ENCODE results near the gene NEIL1.
A peak's percentile ranks its signal among the peaks of the same experiment; 100 is the strongest.
"Not testable (repeated sequence)": the region's sequence is repeated elsewhere in the genome, so short reads cannot be mapped to it uniquely, and the experiment has no call there.

Gene NEIL1

DNA sequence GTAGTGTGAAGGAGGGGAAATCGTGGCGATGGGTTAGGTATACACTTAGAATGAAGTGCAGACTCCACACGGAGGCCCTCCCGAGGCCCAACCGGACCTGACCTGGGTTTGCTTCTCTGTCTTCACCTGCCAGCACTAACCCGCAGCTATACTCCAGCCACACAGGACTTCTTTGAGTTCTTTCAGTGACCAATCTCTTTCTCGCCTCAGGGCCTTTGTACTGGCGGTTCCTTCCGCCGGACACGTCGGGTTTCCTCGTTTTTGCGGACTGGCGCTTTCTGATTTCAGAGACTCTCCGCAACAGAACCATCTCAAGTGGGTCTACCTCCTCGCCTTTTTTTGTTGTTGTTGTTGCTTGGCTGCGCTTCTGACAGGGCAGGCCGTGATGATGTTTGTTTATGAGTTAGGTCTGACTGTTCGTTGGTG, at the start of gene NEIL1:
TSS of gene NEIL1 (plus strand) at position 244 of the 426 bp plus-strand sequence. CDS start 1,867 bp downstream, outside the sequence.
- peaks cover 8% of the 10 kb centered on the region for H3K4me1 ChIP-seq (ENCODE audit: insufficient read depth, low read length)

DNA sequence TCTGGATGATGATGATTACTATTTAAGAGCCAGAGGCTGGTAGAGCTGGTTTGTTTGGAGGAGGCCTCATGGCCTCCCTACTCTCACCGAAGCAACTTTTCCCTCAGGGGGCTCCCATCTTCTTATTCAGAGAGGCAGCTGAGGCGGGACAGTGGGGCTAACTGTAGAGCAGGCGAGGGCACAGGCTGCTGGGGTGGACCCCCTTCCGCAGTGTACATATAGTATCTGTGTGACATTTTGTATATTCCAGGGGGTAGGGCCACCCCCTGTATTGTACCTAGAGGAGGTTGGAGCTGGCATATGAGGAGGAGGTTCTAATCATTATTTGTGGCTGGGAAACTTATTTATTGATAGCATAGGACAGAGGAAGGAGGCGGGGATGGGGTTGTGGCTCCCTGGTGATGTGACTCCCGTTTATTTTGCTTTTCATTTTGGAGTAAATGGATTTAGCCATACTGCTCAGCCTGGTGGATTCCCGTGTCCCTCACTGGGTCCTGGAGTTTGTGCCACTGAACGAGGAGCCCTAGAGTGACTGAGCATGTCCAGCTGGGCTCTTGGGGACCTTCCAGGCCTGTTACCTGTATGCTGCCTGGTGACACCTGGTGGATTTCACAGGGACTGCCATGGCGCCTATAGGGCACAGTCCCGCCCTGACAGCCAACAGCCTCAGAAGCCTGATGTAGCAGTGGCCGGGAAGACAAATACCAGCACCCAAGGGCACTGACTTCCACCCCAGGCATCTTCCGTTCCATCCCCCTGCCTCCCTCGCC, 48.1 kb upstream of the NEIL1 start:
- H3K27me3 ChIP-seq (ENCODE audit: control insufficient read depth in 1 of 2, insufficient read depth in 2 of 2, low read length in 2 of 2); H3K36me3 ChIP-seq (ENCODE audit: insufficient read depth, low read length); H3K9ac ChIP-seq (ENCODE audit: low read length); H3K4me1 ChIP-seq (ENCODE audit: insufficient read depth, low read length); H3K4me3 ChIP-seq (ENCODE audit: low read depth in 1 of 2, low read length in 2 of 2); H3K27ac ChIP-seq (ENCODE audit: low read depth, low read length); H3K9me3 ChIP-seq (ENCODE audit: low read length): not testable (repeated sequence)

More for the DNA sequence above, at the start of gene NEIL1:
- H3K27me3 ChIP-seq (ENCODE audit: control insufficient read depth in 1 of 2, insufficient read depth in 2 of 2, low read length in 2 of 2): no peaks in the 10 kb centered on the region
- no peaks in the 10 kb centered on the region for H3K9me3 ChIP-seq (ENCODE audit: low read length)
- H3K36me3 ChIP-seq (ENCODE audit: insufficient read depth, low read length): no peaks in the 10 kb centered on the region
- H3K4me3 ChIP-seq (ENCODE audit: low read depth in 1 of 2, low read length in 2 of 2): peak within 1 kb of the TSS; percentile 43 to 94
- H3K27ac ChIP-seq (ENCODE audit: low read depth, low read length): peak within 1 kb of the TSS; percentile 77
- peak within 1 kb of the TSS; percentile 53 for H3K9ac ChIP-seq (ENCODE audit: low read length)

- not testable (repeated sequence) for H3K27ac ChIP-seq (ENCODE audit: low read depth, low read length); H3K4me3 ChIP-seq (ENCODE audit: low read depth in 1 of 2, low read length in 2 of 2); H3K27me3 ChIP-seq (ENCODE audit: control insufficient read depth in 1 of 2, insufficient read depth in 2 of 2, low read length in 2 of 2); H3K36me3 ChIP-seq (ENCODE audit: insufficient read depth, low read length); H3K9ac ChIP-seq (ENCODE audit: low read length); H3K4me1 ChIP-seq (ENCODE audit: insufficient read depth, low read length); H3K9me3 ChIP-seq (ENCODE audit: low read length)
Observed at GRCh38 chr15:75299311-75299688, 47.5 kb upstream of the NEIL1 start.

GRCh38 chr15:75300026-75300425, 46.8 kb upstream of the NEIL1 start:
- H3K4me1 ChIP-seq (ENCODE audit: insufficient read depth, low read length); H3K4me3 ChIP-seq (ENCODE audit: low read depth in 1 of 2, low read length in 2 of 2); H3K36me3 ChIP-seq (ENCODE audit: insufficient read depth, low read length); H3K27ac ChIP-seq (ENCODE audit: low read depth, low read length); H3K27me3 ChIP-seq (ENCODE audit: control insufficient read depth in 1 of 2, insufficient read depth in 2 of 2, low read length in 2 of 2); H3K9ac ChIP-seq (ENCODE audit: low read length); H3K9me3 ChIP-seq (ENCODE audit: low read length): not testable (repeated sequence)

GRCh38 chr15:75302318-75302717, 44.5 kb upstream of the NEIL1 start:
- Histone ChIP-seq H3K36me3 (ENCODE audit: insufficient read depth, low read length) (no peaks in the 10 kb centered on the region), H3K27me3 (ENCODE audit: control insufficient read depth in 1 of 2, insufficient read depth in 2 of 2, low read length in 2 of 2) (no peaks in the 10 kb centered on the region), H3K4me3 (ENCODE audit: low read depth in 1 of 2, low read length in 2 of 2) (no peak overlapping the region), H3K4me1 (ENCODE audit: insufficient read depth, low read length) (no peaks in the 10 kb centered on the region), H3K9me3 (ENCODE audit: low read length) (no peaks in the 10 kb centered on the region), H3K9ac (ENCODE audit: low read length) (no peak overlapping the region), H3K27ac (ENCODE audit: low read depth, low read length) (no peak overlapping the region)

DNA sequence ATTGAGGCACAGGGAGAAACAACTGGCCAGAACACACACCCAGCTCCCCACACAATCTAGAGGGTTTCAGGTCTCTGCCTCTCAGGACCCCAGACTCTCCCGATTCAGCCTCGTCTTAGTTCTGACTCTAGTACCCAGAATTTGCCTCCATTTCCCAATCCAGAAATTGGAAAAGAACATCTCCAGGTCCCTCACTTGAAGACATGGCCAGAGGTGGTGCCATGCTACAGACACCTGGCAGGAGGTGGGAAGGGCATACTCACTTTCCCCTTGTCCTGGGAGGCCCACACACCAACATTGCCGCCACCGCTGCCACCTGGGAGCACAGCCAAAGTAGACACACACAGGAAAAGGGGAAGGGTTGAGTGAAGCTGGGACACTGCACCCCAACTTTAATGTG, 44.1 kb upstream of the NEIL1 start:
- H3K36me3 ChIP-seq (ENCODE audit: insufficient read depth, low read length); H3K9ac ChIP-seq (ENCODE audit: low read length); H3K4me3 ChIP-seq (ENCODE audit: low read depth in 1 of 2, low read length in 2 of 2); H3K27ac ChIP-seq (ENCODE audit: low read depth, low read length); H3K4me1 ChIP-seq (ENCODE audit: insufficient read depth, low read length); H3K9me3 ChIP-seq (ENCODE audit: low read length); H3K27me3 ChIP-seq (ENCODE audit: control insufficient read depth in 1 of 2, insufficient read depth in 2 of 2, low read length in 2 of 2): not testable (repeated sequence)

DNA sequence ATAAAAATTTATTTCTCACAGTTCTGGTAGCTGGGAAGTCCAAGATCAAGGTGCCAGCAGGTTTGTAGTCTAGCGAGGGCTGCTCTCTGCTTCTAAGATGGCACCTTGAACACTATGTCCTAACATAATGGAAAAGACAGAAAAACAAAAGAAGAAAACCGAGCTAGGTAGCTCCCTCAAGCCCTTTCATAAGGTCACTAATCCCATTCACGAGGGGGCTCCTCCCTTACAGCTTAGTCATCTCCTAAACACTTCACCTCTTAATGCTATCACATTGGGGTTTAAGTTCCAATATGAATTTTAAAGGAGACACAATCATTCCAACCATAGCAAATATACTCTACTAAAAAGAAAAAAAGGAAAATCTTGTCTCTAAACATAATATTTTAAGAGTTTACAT, 40.7 kb upstream of the NEIL1 start:
- H3K9ac ChIP-seq (ENCODE audit: low read length): no peak overlapping the region
- H3K27me3 ChIP-seq (ENCODE audit: control insufficient read depth in 1 of 2, insufficient read depth in 2 of 2, low read length in 2 of 2): no peaks in the 10 kb centered on the region
- no peaks in the 10 kb centered on the region for H3K36me3 ChIP-seq (ENCODE audit: insufficient read depth, low read length)
- H3K27ac ChIP-seq (ENCODE audit: low read depth, low read length): no peak overlapping the region
- no peaks in the 10 kb centered on the region for H3K4me1 ChIP-seq (ENCODE audit: insufficient read depth, low read length)
- H3K4me3 ChIP-seq (ENCODE audit: low read depth in 1 of 2, low read length in 2 of 2): no peak overlapping the region
- H3K9me3 ChIP-seq (ENCODE audit: low read length): no peaks in the 10 kb centered on the region

- no peaks in the 10 kb centered on the region for H3K36me3 ChIP-seq (ENCODE audit: insufficient read depth, low read length)
- no peaks in the 10 kb centered on the region for H3K27me3 ChIP-seq (ENCODE audit: control insufficient read depth in 1 of 2, insufficient read depth in 2 of 2, low read length in 2 of 2)
- H3K9me3 ChIP-seq (ENCODE audit: low read length): no peaks in the 10 kb centered on the region
Observed at GRCh38 chr15:75307778-75308390, 39.0 kb upstream of the NEIL1 start.

DNA sequence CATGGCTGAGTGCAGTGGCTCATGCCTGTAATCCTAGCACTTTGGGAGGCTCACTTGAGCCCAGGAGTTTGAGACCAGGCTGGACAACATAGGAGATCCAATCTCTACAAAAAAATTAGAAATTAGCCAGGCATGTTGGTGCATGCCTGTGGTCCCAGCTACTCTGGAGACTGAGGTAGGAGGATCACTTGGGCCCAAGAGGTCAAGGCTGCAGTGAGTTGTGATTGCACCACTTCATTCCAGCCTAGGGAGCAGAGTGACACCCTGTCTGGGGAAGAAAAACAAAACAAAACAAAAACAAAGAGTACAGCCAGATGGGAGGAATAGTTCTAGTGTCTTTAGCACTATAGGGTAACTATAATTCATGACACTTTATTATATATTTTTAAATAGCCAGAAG, 37.1 kb upstream of the NEIL1 start:
- H3K27me3 ChIP-seq (ENCODE audit: control insufficient read depth in 1 of 2, insufficient read depth in 2 of 2, low read length in 2 of 2): no peaks in the 10 kb centered on the region
- no peak overlapping the region for H3K27ac ChIP-seq (ENCODE audit: low read depth, low read length)
- no peak overlapping the region for H3K4me3 ChIP-seq (ENCODE audit: low read depth in 1 of 2, low read length in 2 of 2)
- no peaks in the 10 kb centered on the region for H3K9me3 ChIP-seq (ENCODE audit: low read length)
- no peak overlapping the region for H3K9ac ChIP-seq (ENCODE audit: low read length)
- no peaks in the 10 kb centered on the region for H3K4me1 ChIP-seq (ENCODE audit: insufficient read depth, low read length)
- H3K36me3 ChIP-seq (ENCODE audit: insufficient read depth, low read length): no peaks in the 10 kb centered on the region

More at GRCh38 chr15:75307778-75308390, 39.0 kb upstream of the NEIL1 start:
- Histone ChIP-seq H3K27ac (ENCODE audit: low read depth, low read length) (no peak overlapping the region), H3K9ac (ENCODE audit: low read length) (no peak overlapping the region), H3K4me3 (ENCODE audit: low read depth in 1 of 2, low read length in 2 of 2) (no peak overlapping the region), H3K4me1 (ENCODE audit: insufficient read depth, low read length) (no peaks in the 10 kb centered on the region)

GRCh38 chr15:75312548-75312947, 34.3 kb upstream of the NEIL1 start:
- not testable (repeated sequence) for H3K4me1 ChIP-seq (ENCODE audit: insufficient read depth, low read length)

DNA sequence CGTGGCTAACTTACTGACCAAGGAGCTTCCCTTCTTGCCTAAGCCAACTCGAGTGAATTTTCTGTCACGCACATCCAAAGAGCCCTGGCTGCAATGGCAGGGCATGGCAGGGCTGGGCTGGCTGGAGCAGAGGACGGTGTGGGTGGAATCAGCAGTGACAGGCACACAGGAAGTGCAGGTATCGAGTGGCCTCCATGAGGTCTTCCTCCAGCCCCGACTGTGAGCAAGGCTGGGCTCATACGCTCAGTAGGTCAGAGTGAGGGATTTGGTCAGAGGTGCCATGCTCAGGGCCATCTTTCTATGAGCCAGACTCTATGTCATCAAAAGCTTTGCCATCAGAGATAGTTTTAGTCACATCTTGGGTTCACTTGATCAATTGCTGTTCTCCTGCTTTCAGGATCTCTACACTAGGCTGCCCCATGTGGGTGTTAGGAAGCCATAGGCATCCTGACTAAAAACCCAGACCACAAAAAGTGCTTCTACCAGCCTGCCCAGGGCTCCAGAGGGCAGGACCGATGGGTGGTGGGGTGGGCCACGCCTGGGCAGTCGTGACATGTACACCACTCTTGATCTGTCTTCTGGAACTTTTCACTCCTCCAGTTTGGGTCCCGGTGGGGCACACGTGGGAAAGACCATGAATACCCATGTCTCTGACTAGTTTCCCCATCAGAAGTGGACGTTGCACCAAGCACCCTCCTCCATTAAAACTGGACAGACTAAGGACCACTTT, 33.6 kb upstream of the NEIL1 start:
- no peaks in the 10 kb centered on the region for H3K4me1 ChIP-seq (ENCODE audit: insufficient read depth, low read length)
- H3K4me3 ChIP-seq (ENCODE audit: low read depth in 1 of 2, low read length in 2 of 2): no peak overlapping the region
- no peaks in the 10 kb centered on the region for H3K36me3 ChIP-seq (ENCODE audit: insufficient read depth, low read length)
- no peak overlapping the region for H3K9ac ChIP-seq (ENCODE audit: low read length)
- H3K27ac ChIP-seq (ENCODE audit: low read depth, low read length): no peak overlapping the region
- H3K9me3 ChIP-seq (ENCODE audit: low read length): no peaks in the 10 kb centered on the region
- no peaks in the 10 kb centered on the region for H3K27me3 ChIP-seq (ENCODE audit: control insufficient read depth in 1 of 2, insufficient read depth in 2 of 2, low read length in 2 of 2)

More at GRCh38 chr15:75312548-75312947, 34.3 kb upstream of the NEIL1 start:
- H3K36me3 ChIP-seq (ENCODE audit: insufficient read depth, low read length); H3K4me3 ChIP-seq (ENCODE audit: low read depth in 1 of 2, low read length in 2 of 2); H3K27me3 ChIP-seq (ENCODE audit: control insufficient read depth in 1 of 2, insufficient read depth in 2 of 2, low read length in 2 of 2); H3K9me3 ChIP-seq (ENCODE audit: low read length); H3K9ac ChIP-seq (ENCODE audit: low read length); H3K27ac ChIP-seq (ENCODE audit: low read depth, low read length): not testable (repeated sequence)

All from muscle layer of colon (tissue), 2 donors.